Suprapubic skin (tissue), 4 donors: ENCODE data around the gene TMED10.

Source experiments
- CTCF ChIP-seq, 2 donors: fragments of 200-600 bp in 1 of 2; fragments of 450-650 bp in 1 of 2; sonication (generic) in 1 of 2; IDR thresholded peaks; one replicate each; pipeline ENCODE4 v1.5.1; 2016 to 2019; ENCODE audit warnings: antibody characterized with exemption in 2 of 2, mild to moderate bottlenecking in 1 of 2, moderate library complexity in 1 of 2
- EP300 ChIP-seq: sonication (generic); formaldehyde crosslinking; IDR thresholded peaks from one replicate; pipeline ENCODE4 v1.6.1; 2017; ENCODE audit warnings: antibody characterized with exemption
- POLR2A ChIP-seq, 2 donors: fragments of 450-650 bp; IDR thresholded peaks; one replicate each; pipeline ENCODE4 v1.6.1; 2017; ENCODE audit warnings: antibody characterized with exemption in 2 of 2, mild to moderate bottlenecking in 2 of 2, moderate library complexity in 2 of 2
- POLR2AphosphoS5 ChIP-seq, 3 donors: sonication (generic); formaldehyde crosslinking; IDR thresholded peaks; one replicate each; pipeline ENCODE4 v1.6.1; 2017; ENCODE audit warnings: antibody characterized with exemption in 3 of 3

DNA sequence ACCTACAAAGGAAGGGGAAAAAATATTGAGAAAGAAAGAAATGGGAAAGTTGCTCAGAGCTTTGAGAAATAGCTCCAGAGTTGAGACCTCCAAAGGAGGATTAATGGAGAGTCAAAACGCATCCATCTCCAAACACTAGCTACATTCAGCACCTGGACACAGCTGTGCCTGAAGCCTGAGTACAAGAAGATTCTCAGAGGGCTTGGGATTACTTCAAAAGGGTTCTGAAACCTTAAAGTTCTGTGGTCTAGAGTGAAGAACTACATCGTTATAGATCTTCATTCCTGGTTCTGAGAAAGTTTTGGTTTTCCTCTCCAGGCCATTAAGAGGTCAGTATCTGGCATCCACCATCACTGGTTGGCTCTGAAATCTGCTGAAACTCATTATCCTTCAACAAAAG, 10.5 kb upstream of the TMED10 start:
- TF ChIP-seq POLR2A (IDR thresholded peaks at IDR 0.05) (no peak), CTCF (IDR thresholded peaks at IDR 0.05) (no peak), POLR2AphosphoS5 (IDR thresholded peaks at IDR 0.05) (no peak), EP300 (no peak)
